ENCODE data around the gene LZTFL1. TPM values are rescaled to one million over a fixed set of nuclear protein-coding genes. Genes with fewer than 3 reads are reported as not detected.

Gene LZTFL1
- total and polyA plus RNA-seq, 2 experiments from 2014 or later, result 6.3 to 13.9 TPM

- Histone ChIP-seq H3F3A (replicated peaks; ENCODE audit: low read depth) (no peaks in the 10 kb centered on the region), H3K4me3 (no peak overlapping the region), H3K4me2 (no peak overlapping the region), H3K36me3 (ENCODE audit: insufficient read depth) (no peaks in the 10 kb centered on the region), H3K27ac (ENCODE audit: low read depth) (no peak overlapping the region), H3K9me2 (ENCODE audit: insufficient read depth) (0 out of 2 replicates have a peak, but pooled peaks cover 8% of the 10 kb centered on the region), H4K20me1 (replicated peaks; ENCODE audit: insufficient read depth) (no peaks in the 10 kb centered on the region), H3K4me1 (ENCODE audit: insufficient read depth) (peaks cover 6% of the 10 kb centered on the region), H3K27me3 (ENCODE audit: insufficient read depth) (no peaks in the 10 kb centered on the region), H3K79me2 (replicated peaks; ENCODE audit: insufficient read depth) (no peaks in the 10 kb centered on the region), H2AFZ (no peak overlapping the region)
- no peak for ATAC-seq
- H3K27me3 Mint-ChIP-seq (ENCODE audit: insufficient read depth, low read depth, poor library complexity), result peaks cover 6% of the 10 kb centered on the region
- H3K4me1 Mint-ChIP-seq, result peaks cover 12% of the 10 kb centered on the region
- H3K9me3 Mint-ChIP-seq, result no peaks in the 10 kb centered on the region
- H3K36me3 Mint-ChIP-seq (ENCODE audit: low read depth), result no peaks in the 10 kb centered on the region
- TF ChIP-seq STAT1 (IDR thresholded peaks at IDR 0.05; ENCODE audit: unreplicated experiment) (no peak), EZH2phosphoT487 (IDR thresholded peaks at IDR 0.05; ENCODE audit: unreplicated experiment) (no peak), EZH2 (IDR thresholded peaks at IDR 0.05; ENCODE audit: low read depth, unreplicated experiment) (no peak), ZNF462 (CRISPR knock-in tag; IDR thresholded peaks at IDR 0.05) (no peak)
- H3K4me3 Mint-ChIP-seq, result no peak overlapping the region
- DNase-seq (ENCODE audit: low spot score), result no peak
- H3K27ac Mint-ChIP-seq, result no peak overlapping the region
Observed at GRCh38 chr3:45776611-45777010, 65.3 kb downstream of the LZTFL1 start.

- H3K36me3 Mint-ChIP-seq (ENCODE audit: low read depth), result no peaks in the 10 kb centered on the region
- no peak overlapping the region for H3K4me3 Mint-ChIP-seq
- Histone ChIP-seq H3F3A (replicated peaks; ENCODE audit: low read depth) (no peaks in the 10 kb centered on the region), H3K4me2 (no peak overlapping the region), H3K9me2 (ENCODE audit: insufficient read depth) (0 out of 2 replicates have a peak, but pooled peaks cover 8% of the 10 kb centered on the region), H3K27ac (ENCODE audit: low read depth) (no peak overlapping the region), H3K4me3 (no peak overlapping the region), H3K36me3 (ENCODE audit: insufficient read depth) (no peaks in the 10 kb centered on the region), H4K20me1 (replicated peaks; ENCODE audit: insufficient read depth) (no peaks in the 10 kb centered on the region), H3K27me3 (ENCODE audit: insufficient read depth) (no peaks in the 10 kb centered on the region), H2AFZ (no peak overlapping the region), H3K79me2 (replicated peaks; ENCODE audit: insufficient read depth) (no peaks in the 10 kb centered on the region), H3K4me1 (ENCODE audit: insufficient read depth) (peaks cover 6% of the 10 kb centered on the region)
- H3K27me3 Mint-ChIP-seq (ENCODE audit: insufficient read depth, low read depth, poor library complexity), result peaks cover 6% of the 10 kb centered on the region
- no peak for DNase-seq (ENCODE audit: low spot score)
- no peaks in the 10 kb centered on the region for H3K9me3 Mint-ChIP-seq
- H3K27ac Mint-ChIP-seq, result no peak overlapping the region
- peaks cover 12% of the 10 kb centered on the region for H3K4me1 Mint-ChIP-seq
- ATAC-seq, result no peak
- TF ChIP-seq STAT1 (IDR thresholded peaks at IDR 0.05; ENCODE audit: unreplicated experiment), result no peak
- TF ChIP-seq CTCF (conservative IDR thresholded peaks at IDR 0.05; ENCODE audit: low read depth in 2 of 2), result no peak
- no peak for TF ChIP-seq CREB1 (CRISPR knock-in tag; IDR thresholded peaks at IDR 0.05; ENCODE audit: low read depth)
- no peak for TF ChIP-seq REST (IDR thresholded peaks at IDR 0.05; ENCODE audit: unreplicated experiment)
- no peak for TF ChIP-seq EZH2phosphoT487 (IDR thresholded peaks at IDR 0.05; ENCODE audit: unreplicated experiment)
Observed at GRCh38 chr3:45776301-45776595, 65.7 kb downstream of the LZTFL1 start.

Data from GM23338 (cell line).